ENCODE results near the gene SYNDIG1. TPM values are rescaled to one million over a fixed set of nuclear protein-coding genes. Genes with fewer than 3 reads are reported as not detected.

SYNDIG1 gene
- total RNA-seq, 6 donors from 2014 or later = 0.30 to 0.37 (median 0.34) TPM; not detected in 3

DNA sequence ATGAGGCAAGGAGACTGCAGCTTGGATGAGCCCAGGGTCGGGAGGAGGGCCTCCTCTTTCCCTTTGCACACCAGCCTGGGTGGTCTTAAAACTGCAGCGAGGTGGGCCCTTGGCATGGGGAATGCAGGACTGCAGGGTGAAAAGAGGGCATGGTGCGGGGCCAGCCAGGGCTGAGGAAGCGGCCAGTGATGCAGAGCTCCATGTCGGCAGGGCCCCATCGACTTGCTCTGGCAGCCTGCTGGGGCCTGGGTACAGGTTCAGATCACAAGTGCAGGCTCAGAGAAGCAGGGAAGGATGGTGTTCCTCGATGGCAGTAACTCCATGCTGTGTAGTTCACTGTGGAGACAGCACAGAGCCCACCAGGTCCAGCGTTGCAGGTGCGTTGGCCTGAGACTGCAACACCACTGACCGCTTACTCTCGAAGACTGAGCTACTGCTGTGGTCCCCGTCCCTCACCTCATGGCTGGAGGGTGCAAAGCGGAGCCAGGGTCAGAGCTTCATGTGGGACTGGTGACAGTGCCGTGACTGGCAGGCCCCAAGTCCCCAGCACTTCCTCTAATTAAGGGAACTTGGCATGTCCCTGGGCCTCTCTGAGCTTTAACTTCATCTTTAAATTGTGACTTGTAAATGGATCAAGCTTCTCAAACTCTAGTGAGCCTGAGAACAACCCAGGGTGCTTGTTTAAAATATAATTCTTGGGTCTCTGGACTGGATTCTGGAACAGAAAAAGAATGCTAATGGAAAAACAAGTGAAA is 223.2 kb downstream of the SYNDIG1 start:
- TF ChIP-seq POLR2A (IDR thresholded peaks at IDR 0.05) (no peak), EP300 (IDR thresholded peaks at IDR 0.05) (no peak), POLR2AphosphoS5 (IDR thresholded peaks at IDR 0.05) (no peak)
- TF ChIP-seq, protein P1, sequence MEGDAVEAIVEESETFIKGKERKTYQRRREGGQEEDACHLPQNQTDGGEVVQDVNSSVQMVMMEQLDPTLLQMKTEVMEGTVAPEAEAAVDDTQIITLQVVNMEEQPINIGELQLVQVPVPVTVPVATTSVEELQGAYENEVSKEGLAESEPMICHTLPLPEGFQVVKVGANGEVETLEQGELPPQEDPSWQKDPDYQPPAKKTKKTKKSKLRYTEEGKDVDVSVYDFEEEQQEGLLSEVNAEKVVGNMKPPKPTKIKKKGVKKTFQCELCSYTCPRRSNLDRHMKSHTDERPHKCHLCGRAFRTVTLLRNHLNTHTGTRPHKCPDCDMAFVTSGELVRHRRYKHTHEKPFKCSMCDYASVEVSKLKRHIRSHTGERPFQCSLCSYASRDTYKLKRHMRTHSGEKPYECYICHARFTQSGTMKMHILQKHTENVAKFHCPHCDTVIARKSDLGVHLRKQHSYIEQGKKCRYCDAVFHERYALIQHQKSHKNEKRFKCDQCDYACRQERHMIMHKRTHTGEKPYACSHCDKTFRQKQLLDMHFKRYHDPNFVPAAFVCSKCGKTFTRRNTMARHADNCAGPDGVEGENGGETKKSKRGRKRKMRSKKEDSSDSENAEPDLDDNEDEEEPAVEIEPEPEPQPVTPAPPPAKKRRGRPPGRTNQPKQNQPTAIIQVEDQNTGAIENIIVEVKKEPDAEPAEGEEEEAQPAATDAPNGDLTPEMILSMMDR (IDR thresholded peaks at IDR 0.05) = no peak
- Histone ChIP-seq H3K4me3 (no peak overlapping the region), H3K9me3 (peaks cover 2 to 6% (median 3%) of the 10 kb centered on the region in 4 donors), H3K27ac (no peak overlapping the region), H3K36me3 (no peaks in the 10 kb centered on the region), H3K27me3 (no peaks in the 10 kb centered on the region), H3K4me1 (peaks cover 0 to 6% (median 0%) of the 10 kb centered on the region in 4 donors)
- 81 to 86% methylated on average over 12 to 14 of the region's 14 CpGs for WGBS, 2 donors
- ATAC-seq (ENCODE audit: low FRiP score in 2 of 2) (peak in 1 of 2 donors; percentile 25), DNase-seq (peak in 1 of 2 donors; percentile 13)

DNA sequence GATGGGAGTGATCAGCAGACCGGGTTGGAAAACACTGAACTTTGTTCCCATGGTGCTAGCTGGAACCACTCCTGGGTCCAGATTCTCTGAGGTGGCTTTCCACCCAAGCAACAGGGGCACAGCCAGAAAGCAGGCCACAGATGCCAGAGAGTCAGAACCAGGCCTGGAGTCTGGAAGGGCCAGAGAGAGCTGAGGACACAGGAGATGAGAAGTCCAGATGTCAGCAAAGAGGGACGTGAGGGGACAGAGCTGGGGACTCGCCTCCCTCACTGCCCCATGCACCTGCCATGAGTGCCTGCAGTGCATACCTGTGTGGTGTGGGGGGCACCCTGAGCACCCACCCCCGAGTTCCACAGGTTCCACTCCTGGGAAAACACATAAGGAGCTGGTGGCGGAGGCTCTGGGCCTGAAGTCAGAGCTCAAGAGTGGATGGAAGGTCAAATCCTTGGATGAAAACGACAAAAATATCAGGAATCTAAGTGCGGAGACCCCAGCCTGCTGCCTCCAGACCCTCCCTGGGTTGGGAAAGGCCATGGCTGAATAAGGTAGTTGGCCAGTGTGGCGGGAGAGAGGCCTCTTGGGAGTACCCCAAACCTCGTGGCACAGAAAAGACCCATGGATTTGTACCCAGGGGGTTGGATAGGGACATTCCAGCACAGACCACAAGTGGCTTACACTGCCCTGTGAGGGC is 224.2 kb downstream of the SYNDIG1 start:
- TF ChIP-seq POLR2AphosphoS5 (IDR thresholded peaks at IDR 0.05) (no peak), EP300 (IDR thresholded peaks at IDR 0.05) (no peak), POLR2A (IDR thresholded peaks at IDR 0.05) (no peak)
- TF ChIP-seq, protein P1 (IDR thresholded peaks at IDR 0.05) = no peak
- WGBS, 2 donors = 84 to 92% methylated on average over 6 to 9 of the region's 9 CpGs
- Histone ChIP-seq H3K27ac (no peak overlapping the region), H3K4me3 (no peak overlapping the region), H3K27me3 (no peaks in the 10 kb centered on the region), H3K9me3 (no peaks in the 10 kb centered on the region), H3K4me1 (peaks cover 0 to 6% (median 0%) of the 10 kb centered on the region in 4 donors), H3K36me3 (no peaks in the 10 kb centered on the region)
- ATAC-seq (ENCODE audit: low FRiP score in 2 of 2) = no peak
- peak in 1 of 2 donors; percentile 6 for DNase-seq

DNA sequence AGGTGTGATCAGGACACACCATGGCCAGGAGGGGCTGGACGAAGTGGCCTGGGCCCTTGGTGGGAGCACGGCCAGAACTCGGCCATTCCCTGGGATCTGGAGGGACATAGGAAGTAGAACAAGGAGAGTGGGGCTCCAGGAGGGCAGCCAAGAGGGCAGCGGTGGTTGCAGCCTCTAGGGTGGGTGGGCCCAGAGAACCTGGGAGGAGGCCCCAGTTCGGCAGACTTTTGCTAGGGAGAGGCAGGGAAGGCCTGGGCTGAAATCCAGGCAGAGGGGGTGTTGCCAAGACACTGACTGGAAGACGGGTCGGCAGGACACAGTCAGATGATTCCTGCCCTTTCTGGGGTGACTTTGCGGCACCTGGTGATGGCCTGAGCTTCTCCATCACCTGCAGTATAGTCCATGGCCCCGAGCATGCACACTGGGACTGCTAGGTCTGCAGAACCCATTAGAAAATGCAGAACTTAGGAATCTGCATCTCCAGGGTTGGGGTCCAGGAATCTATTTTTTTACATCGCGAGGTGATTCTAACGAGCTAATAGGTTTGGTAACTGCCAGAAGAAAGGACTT is 224.8 kb downstream of the SYNDIG1 start:
- 75 to 83% methylated on average over 12 of the region's 12 CpGs for WGBS, 2 donors
- Histone ChIP-seq H3K27me3 (no peaks in the 10 kb centered on the region), H3K27ac (no peak overlapping the region), H3K36me3 (no peaks in the 10 kb centered on the region), H3K9me3 (no peaks in the 10 kb centered on the region), H3K4me3 (no peak overlapping the region), H3K4me1 (peaks cover 0 to 6% (median 0%) of the 10 kb centered on the region in 4 donors)
- peak in 1 of 2 donors; percentile 12 for DNase-seq
- TF ChIP-seq, protein P1 (IDR thresholded peaks at IDR 0.05) = no peak
- TF ChIP-seq POLR2AphosphoS5 (IDR thresholded peaks at IDR 0.05) (no peak), POLR2A (IDR thresholded peaks at IDR 0.05) (no peak), EP300 (IDR thresholded peaks at IDR 0.05) (no peak)
- no peak for ATAC-seq (ENCODE audit: low FRiP score in 2 of 2)

DNA sequence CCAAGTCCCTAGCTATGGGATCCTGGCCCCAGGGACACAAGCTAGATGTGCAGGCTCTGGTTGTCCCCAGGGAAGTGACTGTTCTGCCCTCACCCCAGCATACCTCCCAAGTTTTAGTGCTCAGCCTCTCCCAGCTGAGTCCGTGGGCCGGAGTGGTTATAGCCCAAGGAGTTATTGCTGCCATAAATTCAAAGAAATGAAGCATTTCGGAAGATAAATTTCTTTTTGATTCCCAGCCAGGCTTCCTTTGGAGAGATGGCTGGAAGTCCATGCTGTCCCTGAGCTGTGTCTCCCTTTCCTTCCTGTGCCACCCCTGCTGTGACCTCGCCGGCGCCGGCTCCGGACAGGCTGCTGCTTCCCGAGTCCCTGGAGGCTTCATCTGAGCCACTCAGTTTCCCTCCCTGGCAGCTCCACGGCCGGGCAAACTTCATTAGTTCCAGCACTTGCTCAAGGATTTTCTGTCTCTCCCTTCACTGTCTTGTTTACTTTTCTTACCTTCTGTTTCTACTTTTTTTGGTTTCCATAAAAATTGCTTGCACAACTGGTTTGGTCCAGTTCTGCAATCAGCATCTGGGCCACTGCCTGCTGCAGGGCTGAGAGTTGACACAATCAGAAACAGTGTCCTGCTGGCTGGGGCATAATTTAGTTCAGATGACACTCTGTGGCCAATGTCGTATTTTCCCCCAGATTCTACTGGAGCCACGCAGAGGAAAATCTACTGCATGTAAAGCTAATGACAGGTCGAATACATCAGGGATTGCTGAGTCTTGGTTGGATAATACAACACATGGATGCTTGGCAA is 225.5 kb downstream of the SYNDIG1 start:
- ATAC-seq (ENCODE audit: low FRiP score in 2 of 2) = no peak

More for the DNA sequence above, 225.5 kb downstream of the SYNDIG1 start:
- Histone ChIP-seq H3K27ac (no peak overlapping the region), H3K4me1 (peaks cover 0 to 6% (median 0%) of the 10 kb centered on the region in 4 donors), H3K36me3 (no peaks in the 10 kb centered on the region), H3K9me3 (no peaks in the 10 kb centered on the region), H3K4me3 (no peak overlapping the region), H3K27me3 (no peaks in the 10 kb centered on the region)
- TF ChIP-seq POLR2AphosphoS5 (IDR thresholded peaks at IDR 0.05) (no peak), EP300 (IDR thresholded peaks at IDR 0.05) (no peak), POLR2A (IDR thresholded peaks at IDR 0.05) (no peak)
- TF ChIP-seq, protein P1 (IDR thresholded peaks at IDR 0.05) = no peak
- WGBS, 2 donors = 45 to 56% methylated on average over 14 of the region's 14 CpGs
- DNase-seq = no peak
